Measurements from ENCODE around the gene VPS41. TPM values are rescaled to one million over a fixed set of nuclear protein-coding genes. Genes with fewer than 3 reads are reported as not detected.

Gene VPS41
- total RNA-seq, 2 donors from 2014 or later = 39.1 to 52.5 TPM

DNA sequence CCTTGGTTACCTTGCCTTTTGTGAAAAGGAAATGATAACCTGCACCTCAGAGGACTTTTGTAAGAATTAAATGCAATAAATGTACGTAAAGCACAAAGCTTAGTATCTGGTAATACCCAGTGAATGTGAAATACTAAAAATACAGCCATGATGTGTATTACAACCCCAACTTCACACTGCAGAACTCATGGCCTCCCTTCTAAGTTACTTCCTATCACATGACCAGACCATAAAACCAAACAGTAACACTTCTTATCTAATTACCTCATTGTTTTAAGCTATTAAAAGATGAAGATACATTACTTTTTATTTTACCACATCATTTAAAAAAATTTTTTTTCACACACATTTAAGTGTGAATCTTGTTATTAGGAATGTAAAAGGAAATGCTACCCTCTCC lies 29.0 kb downstream of the VPS41 start:
- Histone ChIP-seq H3K36me3 (no peaks in the 10 kb centered on the region), H3K4me3 (no peak overlapping the region), H3K27ac (no peak overlapping the region), H3K4me1 (ENCODE audit: control insufficient read depth in 1 of 2, low read depth in 2 of 2) (no peaks in the 10 kb centered on the region), H3K27me3 (replicated peaks; ENCODE audit: insufficient read depth) (no peaks in the 10 kb centered on the region), H3K9me3 (no peaks in the 10 kb centered on the region)
- TF ChIP-seq, protein P1, sequence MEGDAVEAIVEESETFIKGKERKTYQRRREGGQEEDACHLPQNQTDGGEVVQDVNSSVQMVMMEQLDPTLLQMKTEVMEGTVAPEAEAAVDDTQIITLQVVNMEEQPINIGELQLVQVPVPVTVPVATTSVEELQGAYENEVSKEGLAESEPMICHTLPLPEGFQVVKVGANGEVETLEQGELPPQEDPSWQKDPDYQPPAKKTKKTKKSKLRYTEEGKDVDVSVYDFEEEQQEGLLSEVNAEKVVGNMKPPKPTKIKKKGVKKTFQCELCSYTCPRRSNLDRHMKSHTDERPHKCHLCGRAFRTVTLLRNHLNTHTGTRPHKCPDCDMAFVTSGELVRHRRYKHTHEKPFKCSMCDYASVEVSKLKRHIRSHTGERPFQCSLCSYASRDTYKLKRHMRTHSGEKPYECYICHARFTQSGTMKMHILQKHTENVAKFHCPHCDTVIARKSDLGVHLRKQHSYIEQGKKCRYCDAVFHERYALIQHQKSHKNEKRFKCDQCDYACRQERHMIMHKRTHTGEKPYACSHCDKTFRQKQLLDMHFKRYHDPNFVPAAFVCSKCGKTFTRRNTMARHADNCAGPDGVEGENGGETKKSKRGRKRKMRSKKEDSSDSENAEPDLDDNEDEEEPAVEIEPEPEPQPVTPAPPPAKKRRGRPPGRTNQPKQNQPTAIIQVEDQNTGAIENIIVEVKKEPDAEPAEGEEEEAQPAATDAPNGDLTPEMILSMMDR (IDR thresholded peaks at IDR 0.05) = no peak
- DNase-seq (ENCODE audit: low spot score) = no peak
- ATAC-seq (ENCODE audit: insufficient number of reproducible peaks, low FRiP score, low read depth) = no peak

DNA sequence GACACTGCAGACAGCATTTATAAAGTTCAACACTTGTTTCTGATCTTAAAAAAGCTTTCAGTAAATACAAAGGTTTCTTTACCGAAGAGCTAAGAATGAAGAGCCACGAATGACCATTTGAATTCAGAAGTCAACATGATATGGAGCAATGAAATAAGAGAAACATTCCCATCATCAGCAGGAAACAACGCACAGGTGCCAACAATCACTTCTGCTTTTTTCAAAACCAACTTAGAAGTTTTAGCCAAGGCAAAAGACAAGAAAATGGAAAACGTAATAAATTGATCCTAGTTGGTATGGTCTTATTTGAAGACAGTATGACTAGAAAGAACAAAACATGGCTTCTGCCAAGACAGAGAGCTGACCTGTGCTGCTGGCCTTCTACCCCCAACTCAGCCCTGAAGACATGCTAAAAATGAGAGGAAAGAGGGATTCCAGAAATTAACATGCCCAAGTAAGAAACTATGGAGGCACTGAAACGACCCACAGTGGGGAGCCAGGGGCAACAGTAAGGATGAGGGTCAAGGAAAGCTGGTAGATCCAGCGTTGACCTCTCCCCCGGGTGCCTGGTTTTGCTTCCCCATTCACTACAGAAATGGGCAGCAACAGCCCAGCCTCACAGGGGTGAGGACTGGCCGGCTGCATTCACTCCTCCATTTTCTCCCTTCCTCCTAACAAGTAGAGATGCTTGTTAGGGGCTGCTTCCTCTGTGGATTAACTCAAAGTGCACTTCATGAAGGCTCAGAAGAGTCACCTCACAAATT lies 30.1 kb downstream of the VPS41 start:
- no peak for DNase-seq (ENCODE audit: low spot score)
- Histone ChIP-seq H3K9me3 (no peaks in the 10 kb centered on the region), H3K4me3 (no peak overlapping the region), H3K27me3 (replicated peaks; ENCODE audit: insufficient read depth) (no peaks in the 10 kb centered on the region), H3K27ac (no peak overlapping the region), H3K4me1 (ENCODE audit: control insufficient read depth in 1 of 2, low read depth in 2 of 2) (no peaks in the 10 kb centered on the region), H3K36me3 (no peaks in the 10 kb centered on the region)
- ATAC-seq (ENCODE audit: insufficient number of reproducible peaks, low FRiP score, low read depth) = no peak
- TF ChIP-seq, protein P1 (IDR thresholded peaks at IDR 0.05) = no peak

- Histone ChIP-seq H3K27ac (no peak overlapping the region), H3K4me1 (ENCODE audit: control insufficient read depth in 1 of 2, low read depth in 2 of 2) (no peaks in the 10 kb centered on the region), H3K36me3 (peaks cover 3% of the 10 kb centered on the region), H3K27me3 (replicated peaks; ENCODE audit: insufficient read depth) (no peaks in the 10 kb centered on the region), H3K9me3 (no peaks in the 10 kb centered on the region), H3K4me3 (no peak overlapping the region)
- TF ChIP-seq, protein P1 (IDR thresholded peaks at IDR 0.05) = no peak
- ATAC-seq (ENCODE audit: insufficient number of reproducible peaks, low FRiP score, low read depth) (no peak), DNase-seq (ENCODE audit: low spot score) (no peak)
Observed at GRCh38 chr7:38873433-38873832, 35.6 kb downstream of the VPS41 start.

- peaks cover 12% of the 10 kb centered on the region for H3K36me3 ChIP-seq
- ATAC-seq (ENCODE audit: insufficient number of reproducible peaks, low FRiP score, low read depth) (no peak), DNase-seq (ENCODE audit: low spot score) (no peak)
- no peak overlapping the region for H3K4me3 ChIP-seq
- no peaks in the 10 kb centered on the region for H3K9me3 ChIP-seq
- TF ChIP-seq, protein P1 (IDR thresholded peaks at IDR 0.05) = no peak
- no peaks in the 10 kb centered on the region for H3K4me1 ChIP-seq (ENCODE audit: control insufficient read depth in 1 of 2, low read depth in 2 of 2)
- H3K27me3 ChIP-seq (replicated peaks; ENCODE audit: insufficient read depth) = no peaks in the 10 kb centered on the region
- H3K27ac ChIP-seq = no peak overlapping the region
Observed at GRCh38 chr7:38872202-38872601, 36.8 kb downstream of the VPS41 start.

GRCh38 chr7:38870147-38870546 lies 38.8 kb downstream of the VPS41 start:
- TF ChIP-seq, protein P1 (IDR thresholded peaks at IDR 0.05) = no peak

More at GRCh38 chr7:38870147-38870546, 38.8 kb downstream of the VPS41 start:
- Histone ChIP-seq H3K27me3 (replicated peaks; ENCODE audit: insufficient read depth) (no peaks in the 10 kb centered on the region), H3K4me1 (ENCODE audit: control insufficient read depth in 1 of 2, low read depth in 2 of 2) (no peaks in the 10 kb centered on the region), H3K27ac (no peak overlapping the region), H3K4me3 (no peak overlapping the region), H3K36me3 (peaks cover 12% of the 10 kb centered on the region), H3K9me3 (no peaks in the 10 kb centered on the region)
- ATAC-seq (ENCODE audit: insufficient number of reproducible peaks, low FRiP score, low read depth) (no peak), DNase-seq (ENCODE audit: low spot score) (no peak)

All from thoracic aorta (tissue), 2 donors.